GM12865 (cell line): ENCODE results near the gene OS9.

Experiments
- DNase-seq: peaks from one replicate; pipeline ENCODE4 v3.0.0; 2010; ENCODE audit warnings: low read depth
- H3K4me3 ChIP-seq: 2 replicates; pipeline ENCODE4 v1.5.1; 2011; ENCODE audit warnings: mild to moderate bottlenecking, low read depth, low read length, control low read depth
- TF ChIP-seq, protein P1 (sequence below): IDR thresholded peaks from 2 replicates; pipeline ENCODE4 v1.5.1; 2011; ENCODE audit warnings: low read length, control low read depth, low read depth, inconsistent platforms; ENCODE audit not compliant: insufficient read depth; ENCODE audit errors: missing control alignments

OS9 gene

DNA sequence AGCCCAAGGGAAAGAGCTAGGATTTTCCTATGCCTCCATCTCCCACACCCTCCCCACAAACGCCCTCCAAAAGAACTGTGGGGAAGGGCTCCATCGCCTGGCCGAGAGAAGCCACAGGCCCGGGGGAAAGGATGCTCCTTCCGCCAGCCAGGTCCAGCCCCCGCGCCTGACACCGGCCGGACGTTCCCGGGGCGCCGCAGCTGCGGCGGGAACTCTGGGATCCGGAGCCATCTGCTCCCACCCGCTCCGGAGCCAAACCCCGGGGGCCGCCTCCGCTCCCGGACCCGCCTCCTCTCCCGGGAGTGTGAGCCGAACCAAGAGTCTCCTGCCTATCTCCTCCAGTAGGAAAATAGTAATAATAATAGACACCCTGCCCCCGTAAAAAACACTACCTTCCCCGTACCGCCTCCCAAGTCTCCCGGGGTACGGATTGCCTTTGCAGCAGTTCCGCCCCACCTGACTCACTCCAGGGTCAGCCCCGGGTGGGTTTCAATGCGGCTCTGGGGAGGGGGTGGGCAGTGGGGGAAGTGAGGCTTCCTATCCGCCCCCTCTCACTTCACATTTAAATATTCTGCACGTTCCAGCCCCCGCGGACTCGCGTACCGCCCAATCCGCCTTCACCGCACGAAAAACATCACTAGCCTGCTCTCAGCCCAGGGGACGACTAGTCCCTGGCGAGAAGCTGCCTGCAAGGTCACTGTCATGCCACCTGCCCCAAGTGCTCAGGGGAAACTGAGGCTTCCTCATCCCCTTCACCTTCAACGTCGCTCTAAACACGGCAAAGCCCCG is 42.2 kb downstream of the OS9 start:
- TF ChIP-seq, protein P1, sequence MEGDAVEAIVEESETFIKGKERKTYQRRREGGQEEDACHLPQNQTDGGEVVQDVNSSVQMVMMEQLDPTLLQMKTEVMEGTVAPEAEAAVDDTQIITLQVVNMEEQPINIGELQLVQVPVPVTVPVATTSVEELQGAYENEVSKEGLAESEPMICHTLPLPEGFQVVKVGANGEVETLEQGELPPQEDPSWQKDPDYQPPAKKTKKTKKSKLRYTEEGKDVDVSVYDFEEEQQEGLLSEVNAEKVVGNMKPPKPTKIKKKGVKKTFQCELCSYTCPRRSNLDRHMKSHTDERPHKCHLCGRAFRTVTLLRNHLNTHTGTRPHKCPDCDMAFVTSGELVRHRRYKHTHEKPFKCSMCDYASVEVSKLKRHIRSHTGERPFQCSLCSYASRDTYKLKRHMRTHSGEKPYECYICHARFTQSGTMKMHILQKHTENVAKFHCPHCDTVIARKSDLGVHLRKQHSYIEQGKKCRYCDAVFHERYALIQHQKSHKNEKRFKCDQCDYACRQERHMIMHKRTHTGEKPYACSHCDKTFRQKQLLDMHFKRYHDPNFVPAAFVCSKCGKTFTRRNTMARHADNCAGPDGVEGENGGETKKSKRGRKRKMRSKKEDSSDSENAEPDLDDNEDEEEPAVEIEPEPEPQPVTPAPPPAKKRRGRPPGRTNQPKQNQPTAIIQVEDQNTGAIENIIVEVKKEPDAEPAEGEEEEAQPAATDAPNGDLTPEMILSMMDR = no peak
- no peak overlapping the region for H3K4me3 ChIP-seq
- DNase-seq = no peak

GRCh38 chr12:57736741-57737466 is 43.0 kb downstream of the OS9 start:
- H3K4me3 ChIP-seq = no peak overlapping the region
- no peak for DNase-seq
- TF ChIP-seq, protein P1 = no peak

- TF ChIP-seq, protein P1 = no peak
- H3K4me3 ChIP-seq = no peak overlapping the region
- DNase-seq = no peak
Observed at GRCh38 chr12:57737467-57738460, 43.8 kb downstream of the OS9 start.

- TF ChIP-seq, protein P1 = no peak
- DNase-seq = no peak
- no peak within 1 kb of the TSS for H3K4me3 ChIP-seq
Observed at GRCh38 chr12:57738661-57739237, 44.8 kb downstream of the OS9 start, which contains the start of gene AGAP2. TSS of gene AGAP2 (minus strand) at chr12:57738742. CDS start at chr12:57738246, 496 bp downstream.

DNA sequence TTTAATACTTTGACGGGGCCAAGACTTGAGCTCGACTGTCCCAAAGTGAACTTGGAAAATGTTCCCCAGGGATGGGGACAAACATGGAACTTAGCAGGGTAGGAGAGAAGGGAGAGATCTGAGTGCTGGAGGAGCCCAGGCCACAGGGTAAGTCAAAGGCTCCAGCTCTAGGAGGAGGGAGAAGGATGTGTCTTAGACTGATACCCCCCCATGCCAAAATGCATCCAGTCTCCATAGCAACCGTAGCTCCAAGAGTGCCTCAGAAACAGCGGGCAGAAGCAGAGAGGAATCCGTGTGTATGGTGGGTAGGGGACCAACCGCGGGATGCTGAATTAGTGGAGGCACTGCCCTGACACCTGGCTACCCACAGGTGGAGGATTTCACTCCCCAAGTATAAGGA is 45.5 kb downstream of the OS9 start:
- TF ChIP-seq, protein P1 = no peak
- DNase-seq = no peak
- H3K4me3 ChIP-seq = no peak overlapping the region

GRCh38 chr12:57739914-57740538 is 46.1 kb downstream of the OS9 start:
- no peak overlapping the region; the same call in 1 of the 2 replicates for H3K4me3 ChIP-seq
- DNase-seq = no peak
- TF ChIP-seq, protein P1 = no peak
